GM21825 (cell line): ENCODE data around the gene NGEF.

Experiments used
- ATAC-seq: cut with Tn5 transposase; IDR thresholded peaks from one replicate; pipeline ENCODE4 v1.9.1; 2021; ENCODE audit warnings: mild to moderate bottlenecking, moderate library complexity; ENCODE audit not compliant: unreplicated experiment

NGEF gene

DNA sequence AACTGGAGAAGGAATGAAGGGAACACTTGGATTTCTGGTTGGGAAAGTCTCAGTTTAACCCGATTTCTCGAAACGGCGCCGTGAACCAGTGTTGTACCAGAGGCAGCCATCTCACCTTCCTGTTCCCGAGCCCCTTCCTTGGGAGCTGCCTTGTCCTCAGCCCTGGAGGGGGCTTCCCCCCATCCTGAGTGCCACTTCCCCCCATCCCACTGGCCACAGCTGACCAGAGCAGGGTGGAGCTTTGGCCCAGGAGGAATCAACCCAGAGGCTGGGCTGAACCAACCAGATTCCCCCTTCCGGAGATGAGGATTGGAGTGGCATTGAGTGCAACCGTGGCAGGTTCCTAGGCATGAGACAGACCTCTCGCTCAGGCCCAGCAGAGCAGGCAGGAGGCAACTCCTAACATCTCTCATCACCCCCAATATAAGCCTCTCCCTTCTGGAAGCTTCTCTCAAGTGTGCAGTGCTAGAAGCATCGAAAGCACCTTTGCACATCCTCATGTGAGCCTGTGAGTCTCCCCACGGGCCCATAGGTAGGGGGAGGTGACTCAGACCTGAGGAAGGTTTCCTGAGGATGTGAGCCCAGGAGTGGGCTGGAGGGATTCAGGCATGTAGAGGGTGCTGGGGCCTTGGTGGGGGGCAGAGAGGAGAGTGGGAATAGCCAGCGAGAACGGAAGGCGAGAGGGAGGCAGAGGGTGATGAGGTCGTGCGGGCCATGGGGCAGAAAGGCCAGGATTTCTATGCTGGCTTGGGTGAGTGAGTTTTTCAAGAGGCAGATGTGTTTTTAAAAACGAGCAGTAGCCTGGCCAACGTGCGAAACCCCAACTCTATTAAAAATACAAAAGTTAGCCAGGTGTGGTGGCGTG lies 11.9 kb downstream of the NGEF start:
- no peak for ATAC-seq

DNA sequence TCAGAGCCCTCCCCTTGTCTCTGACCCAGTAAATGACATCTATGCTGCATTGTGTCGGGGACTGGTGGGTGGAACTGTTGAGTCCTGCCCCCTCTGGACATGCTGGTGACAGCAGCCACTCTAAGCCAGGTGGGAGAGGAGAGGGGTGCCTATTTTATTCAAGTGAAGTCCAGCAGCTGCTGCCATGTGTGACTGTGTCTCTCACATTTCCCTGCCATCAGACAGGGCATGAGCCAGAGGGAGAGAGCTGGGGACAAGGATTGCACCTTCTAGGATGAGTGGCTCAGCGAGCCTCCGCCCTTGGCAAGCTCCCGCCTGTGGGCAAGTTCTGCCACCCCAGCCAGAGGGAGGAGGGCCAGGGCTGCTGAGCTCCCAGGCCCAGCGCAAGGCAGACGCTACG lies 13.7 kb downstream of the NGEF start:
- no peak for ATAC-seq

DNA sequence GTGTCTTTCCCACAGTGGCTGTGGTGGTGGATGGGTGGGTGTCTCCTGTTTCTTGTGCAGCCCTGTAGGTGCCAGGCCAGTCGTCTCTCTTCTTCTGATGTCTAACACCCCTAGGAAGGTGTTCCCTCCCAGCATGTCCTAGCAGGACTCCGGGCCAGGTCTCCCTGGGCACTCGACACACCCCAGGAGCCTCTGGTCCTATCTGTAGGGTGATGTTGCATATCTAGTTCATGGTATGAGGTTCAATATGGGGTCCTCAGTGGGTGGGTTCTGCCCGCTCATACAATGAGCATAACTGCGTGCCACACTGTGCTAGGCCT lies 14.4 kb downstream of the NGEF start:
- no peak for ATAC-seq

- ATAC-seq: no peak
Measured at GRCh38 chr2:232997749-232998665, 15.0 kb downstream of the NGEF start.

- ATAC-seq: no peak
Measured at GRCh38 chr2:232994446-232994845, 18.6 kb downstream of the NGEF start.

DNA sequence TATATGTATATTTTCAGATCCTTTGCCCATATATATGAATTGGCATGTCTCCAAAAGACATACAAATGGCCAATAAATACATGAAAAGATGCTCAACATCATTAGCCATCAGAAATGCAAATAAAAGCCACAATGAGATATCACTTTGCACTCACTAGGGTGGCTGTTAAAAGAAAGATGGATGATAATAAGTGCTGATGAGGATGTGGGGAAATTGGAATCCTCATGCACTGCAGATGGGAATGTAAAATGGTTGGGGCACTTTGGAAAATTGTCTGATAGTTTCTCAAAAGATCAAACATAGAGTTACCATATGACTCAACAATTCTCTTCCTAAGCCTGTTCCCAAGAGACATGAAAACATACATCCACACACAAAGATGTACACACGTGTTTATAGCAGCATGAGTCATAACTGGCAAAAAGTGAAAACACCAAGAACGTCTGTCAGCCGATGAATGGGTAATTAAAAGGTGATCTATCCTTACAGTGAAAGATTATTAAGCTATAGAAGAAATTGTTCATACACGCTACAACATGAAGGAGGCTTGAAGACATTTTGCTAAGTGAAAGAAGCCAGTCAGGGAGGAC lies 19.7 kb downstream of the NGEF start:
- ATAC-seq: no peak

DNA sequence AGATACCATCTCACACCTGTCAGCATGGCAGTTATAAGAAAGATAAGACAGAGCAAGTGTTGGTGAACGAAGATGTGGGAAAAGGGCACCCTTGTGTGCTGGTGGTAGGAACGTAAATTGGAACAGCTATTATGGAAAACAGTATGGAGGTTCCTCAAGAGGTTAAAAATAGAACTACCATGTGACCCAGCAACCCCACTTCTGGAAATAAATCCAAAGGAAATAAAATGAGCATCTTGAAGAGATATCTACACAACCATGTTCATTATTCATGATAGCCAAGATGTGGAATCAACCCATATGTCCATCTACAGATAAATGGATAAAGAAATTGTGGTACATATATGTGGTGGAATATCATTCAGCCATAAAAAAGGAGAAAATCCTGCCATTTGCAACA lies 26.9 kb downstream of the NGEF start:
- ATAC-seq: no peak

DNA sequence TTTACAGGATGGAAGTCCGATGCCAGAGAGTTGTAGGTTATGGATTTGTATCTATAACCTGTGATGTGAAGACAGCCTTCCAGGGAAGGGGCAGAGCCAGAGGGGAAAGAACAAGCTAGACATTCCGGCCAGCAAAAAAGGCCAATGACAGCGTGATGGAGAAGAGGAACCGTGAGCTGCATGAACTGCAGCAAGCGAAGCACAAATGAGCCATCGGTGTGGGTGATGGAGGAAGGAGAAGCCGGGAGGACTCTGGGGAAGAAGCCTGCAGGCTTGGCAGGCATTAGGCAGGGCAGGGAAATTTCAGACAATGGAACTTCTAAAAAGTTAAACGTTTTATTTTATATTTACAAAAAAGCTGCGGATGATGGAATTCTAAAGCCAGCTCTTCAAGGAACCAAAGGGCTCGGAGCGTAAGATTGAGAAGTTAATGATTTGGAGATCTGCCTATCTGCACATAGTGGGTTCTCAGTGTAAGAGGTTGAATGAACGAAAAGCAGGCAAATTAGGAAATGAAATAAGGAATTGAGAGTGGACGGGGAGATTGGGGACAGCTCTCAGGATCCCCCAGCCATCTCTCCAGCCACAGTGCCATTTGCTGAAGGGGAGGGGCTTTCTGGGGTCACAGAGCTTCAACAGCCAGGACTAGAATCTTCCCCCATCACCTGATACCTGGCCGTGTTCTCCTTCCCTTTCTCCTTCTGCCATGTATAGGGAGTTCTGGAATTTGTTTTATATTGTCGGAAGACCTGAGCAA lies 28.4 kb downstream of the NGEF start:
- ATAC-seq: no peak

GRCh38 chr2:232983669-232984140 lies 29.4 kb downstream of the NGEF start:
- no peak for ATAC-seq

DNA sequence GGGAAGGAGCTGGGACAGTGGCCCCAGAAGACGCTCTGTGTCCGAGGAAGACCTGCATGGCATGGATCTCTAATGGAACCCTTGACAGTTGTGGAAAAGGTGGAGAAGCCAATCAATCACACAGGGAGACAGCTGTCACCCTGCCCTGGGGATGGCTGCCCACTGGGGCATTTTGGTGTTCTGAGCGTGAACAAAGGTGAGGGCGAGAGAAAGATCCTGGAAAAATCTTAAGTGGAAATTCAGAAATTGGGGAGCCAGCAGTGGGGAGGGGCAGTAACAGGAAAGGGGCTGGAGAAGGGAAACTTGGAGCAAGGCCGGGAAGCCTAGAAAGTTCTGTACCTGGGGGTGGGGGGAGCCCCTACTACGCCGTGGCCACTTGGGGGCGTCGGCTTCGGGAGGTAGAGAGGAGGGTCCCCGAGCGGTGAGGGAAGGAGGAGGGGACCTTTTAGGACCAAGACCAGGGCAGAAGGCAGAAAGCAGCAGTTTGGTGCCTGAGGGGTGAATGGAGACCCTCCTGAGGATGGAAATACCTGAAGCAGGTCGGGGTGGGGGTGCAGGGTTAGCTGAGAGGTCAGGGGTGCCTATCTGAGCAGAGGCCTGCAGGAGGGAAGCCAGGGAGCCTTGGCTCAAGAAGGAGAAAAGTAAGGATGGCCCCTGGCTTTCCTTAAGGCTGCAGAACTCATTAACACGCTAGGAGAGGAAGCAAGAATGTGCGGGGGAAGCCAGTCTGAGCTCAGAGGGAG lies 30.0 kb downstream of the NGEF start:
- no peak for ATAC-seq

GRCh38 chr2:232981767-232982360 lies 31.2 kb downstream of the NGEF start:
- no peak for ATAC-seq

DNA sequence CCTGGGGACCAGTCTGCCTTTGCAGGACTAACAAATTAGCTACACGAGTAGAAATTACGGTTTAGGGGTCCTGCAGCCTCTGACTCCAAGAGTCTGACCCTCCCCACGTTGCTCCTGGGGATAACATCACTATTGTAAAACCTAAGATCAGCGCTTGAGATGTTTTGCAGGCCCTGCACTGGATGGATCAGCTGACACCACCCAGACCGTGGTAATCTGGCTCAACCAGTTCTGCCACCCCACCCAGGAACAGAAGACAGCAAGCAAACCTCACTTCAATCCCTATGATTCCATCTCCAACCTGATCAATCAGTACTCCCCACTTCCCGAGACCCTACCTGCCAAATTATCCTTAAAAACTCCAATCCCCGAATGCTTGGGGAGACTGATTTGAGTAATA lies 31.7 kb downstream of the NGEF start:
- ATAC-seq: no peak

GRCh38 chr2:232980683-232981082 lies 32.4 kb downstream of the NGEF start:
- no peak for ATAC-seq

- ATAC-seq: no peak
Measured at GRCh38 chr2:232979871-232980461, 33.1 kb downstream of the NGEF start.

DNA sequence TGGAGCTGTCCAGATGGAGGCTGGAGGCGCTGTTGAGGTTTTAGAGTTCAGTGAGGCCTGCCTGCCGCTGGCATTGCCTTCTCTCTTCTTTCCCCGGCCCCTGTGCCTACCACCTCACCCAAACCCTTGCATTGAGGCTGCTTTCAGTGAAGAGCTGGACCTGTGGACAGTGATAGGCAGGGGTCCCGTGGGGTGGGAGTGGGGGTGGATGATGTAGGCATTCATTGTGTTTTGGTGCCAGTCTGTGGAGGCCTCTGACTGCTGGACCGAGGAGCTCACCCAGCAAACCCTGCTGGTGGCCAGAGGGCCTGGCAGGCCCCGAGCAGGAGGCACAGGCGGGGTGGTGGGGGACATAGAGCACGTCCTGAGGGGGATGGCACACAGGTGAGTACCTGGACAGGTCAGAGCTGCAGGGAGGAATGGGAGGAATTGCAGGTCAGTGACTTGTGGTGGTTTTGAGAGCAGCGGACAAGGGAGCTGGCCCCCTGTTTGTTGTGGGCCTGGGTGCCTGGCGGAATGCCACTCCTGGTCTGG lies 35.6 kb downstream of the NGEF start:
- no peak for ATAC-seq

DNA sequence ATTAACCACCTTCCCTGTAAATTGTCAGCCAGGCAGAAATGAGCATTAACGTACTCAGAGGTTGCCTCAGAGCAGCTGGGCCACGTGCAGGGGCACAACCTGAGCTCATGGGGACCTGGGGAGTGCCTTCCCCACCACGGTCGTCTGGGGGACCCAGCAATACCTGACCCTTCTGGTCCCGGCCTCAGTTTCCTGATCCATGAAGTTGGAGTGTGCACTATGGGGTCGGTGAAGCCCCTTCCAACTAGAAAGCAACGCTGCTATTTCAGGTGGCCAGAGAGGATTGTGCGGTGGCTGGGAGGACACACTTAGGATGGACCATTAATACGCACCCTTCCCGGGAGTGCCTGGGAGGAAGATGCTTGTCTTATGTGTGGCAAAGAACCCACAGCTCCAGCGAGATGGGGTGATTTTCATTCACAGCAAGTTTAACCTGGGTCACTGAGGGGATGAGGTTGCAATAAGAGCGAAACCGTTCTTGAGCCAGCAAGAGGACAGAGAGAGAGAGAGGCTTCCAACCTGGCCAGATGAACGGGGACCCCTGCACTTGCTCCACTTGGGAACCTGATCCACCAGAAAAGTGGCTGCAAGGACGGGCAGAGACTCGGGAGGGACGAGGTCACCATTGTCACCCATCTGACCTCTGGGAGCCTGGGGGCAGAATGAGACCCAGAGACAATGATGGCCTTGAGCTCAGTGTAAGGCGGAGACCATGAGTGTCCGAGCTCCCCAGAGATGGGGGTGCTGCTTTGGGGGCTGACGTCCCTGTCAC lies 36.2 kb downstream of the NGEF start:
- no peak for ATAC-seq

- ATAC-seq: no peak
Measured at GRCh38 chr2:232976176-232976575, 36.9 kb downstream of the NGEF start.

- no peak for ATAC-seq
Measured at GRCh38 chr2:232974396-232974795, 38.7 kb downstream of the NGEF start.
